Measurements from ENCODE around the gene UPP2.

- no peak for TF ChIP-seq CTCF (IDR thresholded peaks at IDR 0.05; ENCODE audit: poor library complexity)
- TF ChIP-seq EZH2 (IDR thresholded peaks at IDR 0.05; ENCODE audit: borderline replicate concordance): no peak
- TF ChIP-seq EZH2phosphoT487 (IDR thresholded peaks at IDR 0.05; ENCODE audit: low read depth, severe bottlenecking, unreplicated experiment): no peak
Measured at GRCh38 chr2:158134055-158134454, 32.4 kb downstream of the UPP2 start.

All from hepatocyte (in vitro differentiated cells).